Activated CD8-positive, alpha-beta T cell treated with anti-CD3 and anti-CD28 coated beads for 36 hours (primary cell): Measurements from ENCODE around the gene ABHD1. TPM values are rescaled to one million over a fixed set of nuclear protein-coding genes. Genes with fewer than 3 reads are reported as not detected.
A peak's percentile ranks its signal among the peaks of the same experiment; 100 is the strongest.

ENCODE experiments used
- ATAC-seq: fragments of 200-7000 bp; cut with Tn5 transposase; one replicate; pipeline ENCODE4 v1.10.0; 2021; ENCODE audit warnings: mild to moderate bottlenecking, moderate library complexity
- CTCF ChIA-PET: fragments of 350-600 bp; sonication (Branson Sonifier 250); formaldehyde crosslinking; loops from one replicate; lab custom pipeline; 2021; ENCODE audit warnings: antibody characterized with exemption; lab: Charles Lee
- POLR2A ChIA-PET: fragments of 350-600 bp; sonication (Branson Sonifier 250); formaldehyde crosslinking; loops from one replicate; lab custom pipeline; 2021; ENCODE audit warnings: antibody characterized with exemption; lab: Charles Lee
- DNase-seq: peaks from one replicate; pipeline ENCODE4 v3.0.0-alpha.2; 2020
- H3K27ac Mint-ChIP-seq: one replicate; pipeline ENCODE4 v1.8.0; 2021; ENCODE audit warnings: mild to moderate bottlenecking, mixed read lengths
- H3K27me3 Mint-ChIP-seq: one replicate; pipeline ENCODE4 v1.8.0; 2021; ENCODE audit warnings: mixed read lengths
- H3K36me3 Mint-ChIP-seq: one replicate; pipeline ENCODE4 v1.8.0; 2021; ENCODE audit warnings: low read depth, mixed read lengths
- H3K4me1 Mint-ChIP-seq: one replicate; pipeline ENCODE4 v1.8.0; 2021; ENCODE audit warnings: low read depth, mixed read lengths
- H3K4me3 Mint-ChIP-seq: one replicate; pipeline ENCODE4 v1.8.0; 2021; ENCODE audit warnings: mild to moderate bottlenecking, moderate library complexity, mixed read lengths
- H3K9me3 Mint-ChIP-seq: one replicate; pipeline ENCODE4 v1.8.0; 2021; ENCODE audit warnings: mixed read lengths
- CTCF ChIP-seq: fragments of 200-600 bp; IDR thresholded peaks from one replicate; pipeline ENCODE4 v1.8.0; 2022; ENCODE audit warnings: antibody characterized with exemption, mild to moderate bottlenecking
- intact Hi-C: fragments of 100-400 bp; cut with micrococcal nuclease; formaldehyde crosslinking; loops from one replicate; pipeline ENCODE4 v1.10.0; 2022
- total RNA-seq, 2 experiments: library from RNA; stranded (reverse); gene quantifications; one replicate each; pipeline ENCODE4 v1.2.3, GENCODE V29; 2021

ABHD1 gene
- total RNA-seq, 2 experiments from 2014 or later, result 0.36 to 0.50 TPM

DNA sequence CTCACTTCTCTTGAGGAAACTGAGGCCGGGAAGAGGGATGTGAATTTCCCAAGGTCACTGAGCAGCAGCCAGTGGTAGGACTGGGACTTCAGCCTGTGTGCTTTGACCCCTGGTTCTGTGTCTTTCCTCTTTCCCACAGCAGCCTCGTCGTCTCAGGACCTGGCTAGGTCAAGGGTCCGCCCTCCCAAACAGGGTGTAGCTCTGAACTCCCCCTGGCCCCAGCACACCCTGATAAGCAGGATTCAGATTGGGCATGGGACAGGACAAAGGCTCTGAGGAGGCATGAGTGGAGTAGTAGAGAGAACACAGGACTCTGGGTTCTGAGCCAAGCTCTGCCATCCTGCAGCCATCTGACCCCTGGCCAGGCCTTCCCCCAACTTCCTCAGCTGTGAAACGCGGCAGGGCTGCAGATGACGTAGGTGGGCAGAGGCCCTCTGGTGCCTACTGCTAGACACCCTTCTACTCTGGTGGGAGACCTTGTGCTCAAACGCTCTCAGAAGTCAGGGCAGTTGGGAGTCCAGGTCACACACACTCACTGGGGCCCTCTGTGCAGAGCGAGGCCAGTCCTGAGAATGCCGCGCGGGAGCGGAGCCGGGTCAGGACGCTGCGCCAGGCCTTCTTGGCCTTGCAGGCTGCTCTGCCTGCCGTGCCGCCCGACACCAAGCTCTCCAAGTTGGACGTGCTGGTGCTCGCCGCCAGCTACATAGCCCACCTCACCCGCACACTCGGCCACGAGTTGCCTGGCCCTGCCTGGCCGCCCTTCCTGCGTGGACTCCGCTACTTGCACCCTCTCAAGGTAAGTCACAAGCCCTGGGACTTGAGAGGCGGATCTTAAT is 26.2 kb downstream of the ABHD1 start:
- CTCF ChIA-PET, result interaction anchor here (1.3 kb wide), 1 partner anchor 41 kb away, joined by 3 read pairs; no protein-coding TSS in a partner anchor

DNA sequence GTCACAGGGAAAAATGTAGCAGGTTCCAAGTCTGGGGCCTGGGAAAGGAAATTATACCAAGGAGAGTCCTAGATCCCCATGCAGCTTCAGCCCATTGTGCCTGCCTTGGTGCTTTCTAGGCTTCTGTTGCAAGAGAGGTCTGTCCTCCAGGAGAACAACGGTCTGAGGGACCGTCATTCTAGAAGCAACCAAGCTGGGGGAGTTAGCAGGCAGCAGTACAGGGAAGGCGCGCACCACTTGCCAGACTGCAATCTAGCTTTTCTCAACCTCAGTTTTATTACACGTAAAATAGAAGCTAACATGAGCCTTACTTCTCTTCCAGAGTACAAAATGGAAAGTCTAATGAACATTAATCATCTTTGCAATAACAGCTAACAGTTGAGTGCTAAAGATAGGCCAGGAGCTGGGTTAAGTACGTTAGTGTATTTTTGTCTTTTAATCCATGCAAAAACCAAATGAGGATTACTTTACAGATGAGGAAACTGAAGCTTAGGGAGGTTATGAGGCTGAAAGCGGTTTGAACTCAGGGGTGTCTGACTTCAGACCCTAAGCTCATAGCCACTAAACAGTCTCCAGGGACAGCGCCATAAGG is 27.1 kb downstream of the ABHD1 start:
- H3K4me1 Mint-ChIP-seq, result no peaks in the 10 kb centered on the region
- H3K36me3 Mint-ChIP-seq, result no peaks in the 10 kb centered on the region
- ATAC-seq (no peak), DNase-seq (no peak)
- intact Hi-C loops, result no loop called here
- H3K27ac Mint-ChIP-seq, result no peak overlapping the region
- no peaks in the 10 kb centered on the region for H3K9me3 Mint-ChIP-seq
- POLR2A ChIA-PET, result no interaction called here
- no peak for TF ChIP-seq CTCF
- CTCF ChIA-PET, result interaction anchor here (0.7 to 1.3 kb wide), 5 partner anchors 17 to 208 kb away, joined by 3 to 4 read pairs (median 3); no protein-coding TSS in a partner anchor
- H3K27me3 Mint-ChIP-seq, result no peaks in the 10 kb centered on the region
- no peak overlapping the region for H3K4me3 Mint-ChIP-seq

More for the DNA sequence above, 26.2 kb downstream of the ABHD1 start:
- no peak for TF ChIP-seq CTCF
- Mint-ChIP-seq H3K27ac (no peak overlapping the region), H3K36me3 (no peaks in the 10 kb centered on the region), H3K27me3 (no peaks in the 10 kb centered on the region), H3K9me3 (no peaks in the 10 kb centered on the region), H3K4me1 (no peaks in the 10 kb centered on the region), H3K4me3 (no peak overlapping the region)
- ATAC-seq (no peak), DNase-seq (no peak)
- intact Hi-C loops, result no loop called here
- POLR2A ChIA-PET, result interaction anchor here (1.2 kb wide), 1 partner anchor 63 kb away, joined by 3 read pairs; no protein-coding TSS in a partner anchor

- POLR2A ChIA-PET, result interaction anchor here (1.3 to 2.1 kb wide), 2 partner anchors 33 to 34 kb away, joined by 3 to 4 read pairs; no protein-coding TSS in a partner anchor
- DNase-seq (no peak), ATAC-seq (no peak)
- Mint-ChIP-seq H3K9me3 (no peaks in the 10 kb centered on the region), H3K27me3 (no peaks in the 10 kb centered on the region), H3K36me3 (no peaks in the 10 kb centered on the region), H3K27ac (no peak overlapping the region), H3K4me3 (no peak overlapping the region), H3K4me1 (no peaks in the 10 kb centered on the region)
- CTCF ChIA-PET, result interaction anchor here (0.7 to 1.3 kb wide), 8 partner anchors 18 to 151 kb away, joined by 3 to 4 read pairs (median 3); no protein-coding TSS in a partner anchor
- no peak for TF ChIP-seq CTCF
- intact Hi-C loops, result no loop called here
Measured at GRCh38 chr2:27152102-27152795, 28.6 kb downstream of the ABHD1 start.

DNA sequence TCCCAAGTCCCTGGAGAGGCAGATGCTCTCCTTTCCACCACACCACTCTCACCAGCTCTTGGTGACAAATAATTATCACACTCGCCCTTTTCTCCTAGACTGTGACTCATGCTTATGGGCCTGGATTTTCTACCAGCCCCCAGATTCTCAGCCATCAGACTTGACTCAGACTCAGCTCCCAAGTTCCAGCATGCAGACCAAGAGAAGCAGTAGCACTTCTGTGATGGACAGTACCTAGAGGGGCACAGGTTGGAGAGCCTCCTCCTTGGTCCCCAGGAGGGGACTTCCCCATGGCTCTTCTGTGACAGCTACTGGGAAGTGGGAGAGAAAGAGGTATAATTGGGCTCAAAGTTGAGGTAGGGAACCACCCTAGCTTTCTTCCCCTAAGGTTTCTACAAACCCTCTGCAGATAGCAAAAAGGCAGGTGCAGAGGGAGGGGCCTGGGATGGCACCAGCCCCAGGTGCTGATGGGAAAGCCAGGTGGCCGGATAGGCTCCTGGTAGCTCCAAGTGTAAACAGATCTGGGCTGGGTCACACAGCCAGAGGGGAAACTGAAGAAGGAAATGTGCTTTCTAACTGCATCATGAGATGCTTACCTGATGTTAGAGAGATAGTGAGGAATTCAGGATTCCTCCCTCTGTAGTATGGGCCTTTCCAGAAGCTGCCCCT is 29.3 kb downstream of the ABHD1 start:
- no peaks in the 10 kb centered on the region for H3K9me3 Mint-ChIP-seq
- no peaks in the 10 kb centered on the region for H3K27me3 Mint-ChIP-seq
- no peak overlapping the region for H3K27ac Mint-ChIP-seq
- no peak overlapping the region for H3K4me3 Mint-ChIP-seq
- peak; percentile 22 for DNase-seq
- CTCF ChIA-PET, result interaction anchor here (1.0 to 1.4 kb wide), 5 partner anchors 17 to 150 kb away, joined by 3 to 4 read pairs (median 4); no protein-coding TSS in a partner anchor
- H3K4me1 Mint-ChIP-seq, result no peaks in the 10 kb centered on the region
- no peak for TF ChIP-seq CTCF
- no peaks in the 10 kb centered on the region for H3K36me3 Mint-ChIP-seq
- POLR2A ChIA-PET, result interaction anchor here (2.1 kb wide), 1 partner anchor 35 kb away, joined by 4 read pairs; no protein-coding TSS in a partner anchor
- intact Hi-C loops, result no loop called here
- ATAC-seq, result peak; percentile 74
